GM20000 (cell line): ENCODE results near the gene ZFP90.

ENCODE experiments used
- DNase-seq: peaks from one replicate; pipeline ENCODE4 v3.0.0; 2012; ENCODE audit warnings: low spot score
- TF ChIP-seq, protein P1 (sequence below): IDR thresholded peaks from 2 replicates; pipeline ENCODE4 v1.5.1; 2012; ENCODE audit warnings: mild to moderate bottlenecking, control low read depth; ENCODE audit errors: extremely low read depth, missing control alignments

The ZFP90 gene

DNA sequence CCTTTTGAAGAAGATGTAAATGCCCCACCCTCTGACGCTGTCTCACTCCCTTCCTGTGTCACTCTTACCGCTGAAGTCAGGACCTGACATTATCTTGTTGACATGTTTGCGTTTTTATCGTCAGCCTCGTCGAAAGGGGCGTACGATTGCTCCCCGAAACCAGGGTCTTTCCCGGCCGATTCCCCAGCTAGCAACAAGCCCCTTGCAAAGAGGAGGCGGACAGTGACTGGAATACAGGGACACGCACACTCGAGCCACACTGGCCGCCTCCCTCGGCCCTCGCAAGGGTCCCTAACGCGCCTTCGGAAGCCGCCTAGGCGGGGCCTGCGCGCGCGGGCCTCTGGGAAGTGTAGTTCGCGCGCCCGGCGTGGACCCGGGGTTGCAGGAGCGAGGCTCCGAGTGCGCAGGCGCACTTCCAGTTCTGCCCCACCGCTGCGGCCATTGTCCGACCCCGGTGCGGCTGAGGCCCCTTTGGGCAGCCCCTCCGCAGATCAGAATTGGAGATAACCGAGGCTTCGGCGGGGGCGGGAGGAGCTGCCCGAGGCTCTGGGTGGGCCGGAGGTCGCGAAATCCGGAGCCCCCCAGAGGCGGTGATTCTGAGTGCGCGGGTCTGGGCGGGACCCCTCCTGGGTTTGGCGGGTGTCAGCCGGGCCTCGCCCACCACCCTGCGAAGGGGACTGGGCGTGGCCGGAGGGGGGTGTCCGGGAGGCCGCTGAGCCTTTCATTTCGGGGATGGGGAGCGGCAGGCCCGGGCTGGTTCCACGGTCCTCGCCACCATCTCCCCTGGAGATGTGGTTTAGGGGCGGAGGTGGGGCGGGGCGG lies at the start of gene ZFP90:
TSS of gene ZFP90 (plus strand) at position 412 of the 822 bp plus-strand sequence. CDS start 502 bp downstream, outside the sequence.
- TF ChIP-seq, protein P1, sequence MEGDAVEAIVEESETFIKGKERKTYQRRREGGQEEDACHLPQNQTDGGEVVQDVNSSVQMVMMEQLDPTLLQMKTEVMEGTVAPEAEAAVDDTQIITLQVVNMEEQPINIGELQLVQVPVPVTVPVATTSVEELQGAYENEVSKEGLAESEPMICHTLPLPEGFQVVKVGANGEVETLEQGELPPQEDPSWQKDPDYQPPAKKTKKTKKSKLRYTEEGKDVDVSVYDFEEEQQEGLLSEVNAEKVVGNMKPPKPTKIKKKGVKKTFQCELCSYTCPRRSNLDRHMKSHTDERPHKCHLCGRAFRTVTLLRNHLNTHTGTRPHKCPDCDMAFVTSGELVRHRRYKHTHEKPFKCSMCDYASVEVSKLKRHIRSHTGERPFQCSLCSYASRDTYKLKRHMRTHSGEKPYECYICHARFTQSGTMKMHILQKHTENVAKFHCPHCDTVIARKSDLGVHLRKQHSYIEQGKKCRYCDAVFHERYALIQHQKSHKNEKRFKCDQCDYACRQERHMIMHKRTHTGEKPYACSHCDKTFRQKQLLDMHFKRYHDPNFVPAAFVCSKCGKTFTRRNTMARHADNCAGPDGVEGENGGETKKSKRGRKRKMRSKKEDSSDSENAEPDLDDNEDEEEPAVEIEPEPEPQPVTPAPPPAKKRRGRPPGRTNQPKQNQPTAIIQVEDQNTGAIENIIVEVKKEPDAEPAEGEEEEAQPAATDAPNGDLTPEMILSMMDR, result no peak
- peak; percentile 98 for DNase-seq

DNA sequence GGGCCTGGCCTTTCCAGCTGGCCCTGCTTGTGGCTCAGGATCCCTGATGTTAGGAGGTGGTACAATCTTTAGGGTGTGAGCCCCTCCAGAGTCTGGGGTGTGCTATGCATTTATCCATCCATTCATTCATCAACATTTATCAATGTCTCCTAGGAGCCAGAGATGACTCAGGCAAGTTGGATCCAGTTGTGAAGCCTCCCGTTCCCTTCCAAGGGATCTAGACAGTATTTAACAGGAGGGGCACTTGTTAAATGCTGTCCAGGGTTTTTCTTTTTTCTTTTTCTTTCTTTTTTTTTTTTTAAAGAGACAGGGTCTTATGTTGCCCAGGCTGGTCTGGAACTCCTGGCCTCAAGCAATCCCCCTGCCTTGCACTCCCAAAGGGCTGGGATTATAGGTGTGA lies 48.7 kb upstream of the ZFP90 start:
- TF ChIP-seq, protein P1, result no peak
- DNase-seq, result no peak

DNA sequence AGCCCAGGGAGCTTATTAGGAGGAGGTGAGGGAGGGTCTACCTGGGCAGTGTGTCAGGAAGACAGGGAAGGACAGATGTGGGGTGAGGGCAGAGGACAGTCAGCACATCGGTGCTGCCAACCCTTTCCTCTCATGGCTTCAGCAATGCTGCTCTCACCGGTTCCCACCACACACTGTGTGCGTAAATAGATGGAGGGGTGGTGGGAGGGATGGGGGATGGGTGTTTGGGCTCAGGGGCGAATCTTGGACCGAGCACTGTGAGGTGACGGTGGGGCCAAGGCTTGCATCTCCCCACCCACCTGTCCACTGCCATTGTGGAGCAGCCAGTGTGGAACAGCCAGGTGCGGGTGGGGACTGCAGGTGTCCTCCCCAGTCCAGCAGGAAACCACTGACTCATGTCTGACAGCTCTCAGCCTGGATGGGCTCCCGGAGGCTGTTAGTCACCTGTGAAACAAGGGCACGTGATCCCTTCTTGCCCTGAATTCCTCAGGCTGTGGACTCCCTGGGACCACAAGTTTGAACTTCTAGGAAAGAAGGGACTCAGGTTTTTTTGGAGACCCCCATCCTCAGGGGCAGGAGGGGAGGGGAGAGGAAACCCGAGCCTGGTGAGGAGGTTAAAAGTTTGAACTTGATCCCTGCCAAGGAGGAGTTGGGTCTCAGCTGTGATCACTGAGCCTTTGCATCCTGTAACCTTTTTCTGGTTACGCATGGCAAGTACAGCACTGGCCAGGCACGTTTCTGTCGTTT lies 48.1 kb upstream of the ZFP90 start:
- DNase-seq, result no peak
- TF ChIP-seq, protein P1, result no peak

DNA sequence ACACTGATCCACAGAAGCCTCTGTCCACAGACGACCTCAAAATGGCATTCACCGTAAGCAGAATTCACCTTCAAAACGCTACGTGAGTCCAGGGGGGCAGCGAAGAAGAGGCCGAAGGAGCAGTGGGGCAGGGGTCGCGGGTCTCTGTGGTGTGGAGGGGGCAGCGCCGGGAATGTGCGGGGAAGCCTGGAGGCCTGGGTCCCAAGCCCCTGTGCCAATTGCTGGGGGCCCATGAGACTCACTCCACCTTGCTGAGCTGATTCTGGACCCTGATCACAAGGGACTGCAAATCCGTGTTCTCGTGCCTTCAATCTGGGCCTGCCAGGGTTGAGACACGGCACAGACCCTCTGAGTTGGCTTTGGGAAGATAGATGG lies 47.5 kb upstream of the ZFP90 start:
- DNase-seq, result no peak
- TF ChIP-seq, protein P1, result no peak

DNA sequence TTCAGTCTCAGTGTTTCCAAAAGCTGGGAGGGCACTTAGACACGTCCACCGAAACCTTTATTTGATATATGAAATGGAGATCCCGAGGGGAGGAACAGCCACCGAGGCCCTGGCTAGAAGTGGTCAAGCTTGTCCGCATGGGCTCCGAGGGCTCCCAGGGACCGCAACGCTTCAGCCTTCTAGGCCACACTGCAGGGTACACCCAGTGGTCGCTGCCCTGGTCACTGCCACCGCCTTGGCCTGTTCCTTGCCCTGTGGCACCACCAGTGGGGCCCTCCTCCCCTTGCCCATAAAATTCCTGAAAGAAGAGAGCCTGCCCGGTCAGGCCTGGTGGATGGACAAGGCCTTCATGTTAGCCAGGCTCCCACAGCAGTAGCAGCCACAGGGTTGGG lies 46.9 kb upstream of the ZFP90 start:
- TF ChIP-seq, protein P1, result no peak
- no peak for DNase-seq

DNA sequence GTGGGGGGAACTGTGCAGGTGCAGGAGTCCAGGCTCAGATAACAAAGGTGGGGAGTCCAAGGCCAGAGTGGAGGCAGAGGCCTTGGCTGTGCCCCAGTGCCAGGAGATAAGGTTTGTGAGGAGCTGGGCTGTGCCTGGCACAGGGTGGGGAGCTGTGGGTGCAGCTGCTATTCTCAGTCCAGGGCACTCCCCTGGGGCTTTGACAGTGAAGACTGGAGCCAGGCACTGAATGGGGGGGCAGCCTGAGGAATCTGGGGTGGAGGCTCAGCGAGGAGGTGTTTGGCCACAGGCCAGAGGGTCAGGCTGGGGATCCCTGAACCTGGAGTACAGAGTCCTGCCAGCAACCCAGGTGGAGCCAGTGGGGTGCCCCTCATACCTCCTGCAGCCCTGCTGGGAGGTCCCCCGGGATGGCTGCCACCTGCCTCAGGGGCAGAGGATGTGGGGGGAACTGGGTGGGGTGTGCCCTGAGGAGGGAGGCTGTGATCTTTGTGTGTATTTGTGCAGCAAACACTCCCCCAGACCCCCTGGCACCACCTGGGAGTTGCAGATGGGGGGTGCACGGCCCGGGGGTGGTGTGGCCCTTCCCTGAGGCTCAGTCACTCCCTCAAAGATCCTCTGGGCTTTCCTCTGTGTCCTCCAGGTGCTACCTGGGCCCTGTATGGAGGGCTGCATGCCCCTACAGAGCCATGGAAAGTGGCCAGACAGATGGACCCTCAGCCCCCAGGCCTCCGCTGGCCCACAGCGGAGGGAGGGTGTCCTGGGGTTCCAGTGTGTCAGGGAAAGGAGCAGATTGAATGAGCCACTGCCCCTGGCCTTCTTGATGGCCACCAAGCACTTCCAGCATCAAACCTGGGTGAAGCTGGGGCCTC lies 46.3 kb upstream of the ZFP90 start:
- TF ChIP-seq, protein P1, result no peak
- DNase-seq, result no peak
